GM03348 (cell line): Measurements from ENCODE around the gene TRIM66.

Experiments used
- DNase-seq: peaks from one replicate; pipeline ENCODE4 v3.0.0; 2012; ENCODE audit warnings: low spot score

The TRIM66 gene

DNA sequence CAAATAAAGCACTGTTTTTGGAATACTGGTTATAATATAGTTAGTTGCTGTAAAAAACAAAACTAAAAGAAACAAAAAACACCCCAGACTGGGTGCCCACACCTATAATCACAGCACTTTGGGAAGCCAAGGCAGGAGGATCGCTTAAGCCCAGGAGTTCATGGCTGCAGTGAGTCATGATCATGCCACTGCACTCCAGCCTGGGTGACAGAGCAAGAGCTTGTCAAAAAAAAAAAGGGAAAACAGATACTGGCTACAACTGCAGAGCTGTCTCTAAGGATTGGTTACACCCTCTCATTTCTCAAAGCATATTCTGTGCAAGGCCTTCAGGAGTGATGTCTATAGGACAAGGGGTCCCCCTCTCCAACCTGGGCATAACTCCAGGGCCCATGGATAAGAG is 73.8 kb downstream of the TRIM66 start:
- no peak for DNase-seq

DNA sequence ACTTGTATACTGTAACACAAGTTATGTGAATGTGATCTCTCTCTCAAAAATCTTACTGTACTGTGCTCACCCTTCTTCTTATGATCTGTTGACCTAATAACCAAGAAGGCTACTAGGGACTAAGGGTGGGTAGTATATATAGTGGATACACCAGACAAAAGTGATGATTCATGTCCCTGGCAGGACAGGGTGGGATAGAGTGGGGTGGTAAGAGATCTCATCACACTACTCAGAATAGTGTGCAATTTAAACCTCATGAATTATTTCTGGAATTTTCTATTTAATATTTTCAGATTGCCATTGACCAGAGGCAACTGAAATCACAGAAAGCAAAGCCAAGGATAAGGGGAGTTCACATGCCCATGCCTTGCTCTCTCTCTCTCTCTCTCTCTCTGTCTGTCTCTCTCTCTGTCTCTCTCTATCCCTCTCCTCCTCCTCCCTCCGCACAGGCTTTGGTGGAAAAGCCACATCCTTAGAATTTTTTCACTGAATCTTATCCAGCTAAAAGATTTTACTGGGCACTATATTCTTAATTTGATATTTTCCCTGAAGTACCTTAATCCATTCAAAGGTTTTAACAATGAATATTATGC is 76.4 kb downstream of the TRIM66 start:
- no peak for DNase-seq

GRCh38 chr11:8604078-8604723 is 78.3 kb downstream of the TRIM66 start:
- peak; percentile 89 for DNase-seq

DNA sequence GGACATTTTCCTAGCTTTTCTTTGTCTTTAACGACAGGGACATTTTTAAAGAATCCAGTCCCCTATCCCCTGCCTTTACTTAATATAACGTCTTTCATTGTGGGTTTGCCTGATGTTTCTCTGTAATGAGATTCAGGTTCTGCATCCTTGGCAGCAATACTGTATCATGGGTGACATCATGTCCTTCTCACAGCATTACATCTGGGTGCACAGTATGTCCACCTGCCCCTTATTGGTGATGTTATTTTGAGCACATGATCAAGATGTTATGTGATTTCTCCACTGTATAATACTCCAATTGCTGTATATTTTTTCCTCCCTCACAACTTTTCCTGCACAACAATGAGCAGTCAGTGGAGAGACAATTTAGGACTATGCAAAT is 78.8 kb downstream of the TRIM66 start:
- no peak for DNase-seq

- no peak for DNase-seq
These were observed 80.9 kb downstream of the TRIM66 start for GRCh38 chr11:8601376-8602133.

- no peak for DNase-seq
These were observed 84.0 kb downstream of the TRIM66 start for GRCh38 chr11:8598506-8598905.

GRCh38 chr11:8597182-8597581 is 85.3 kb downstream of the TRIM66 start:
- peak; percentile 74 for DNase-seq

- no peak for DNase-seq
These were observed 85.9 kb downstream of the TRIM66 start for GRCh38 chr11:8596504-8597046.

DNA sequence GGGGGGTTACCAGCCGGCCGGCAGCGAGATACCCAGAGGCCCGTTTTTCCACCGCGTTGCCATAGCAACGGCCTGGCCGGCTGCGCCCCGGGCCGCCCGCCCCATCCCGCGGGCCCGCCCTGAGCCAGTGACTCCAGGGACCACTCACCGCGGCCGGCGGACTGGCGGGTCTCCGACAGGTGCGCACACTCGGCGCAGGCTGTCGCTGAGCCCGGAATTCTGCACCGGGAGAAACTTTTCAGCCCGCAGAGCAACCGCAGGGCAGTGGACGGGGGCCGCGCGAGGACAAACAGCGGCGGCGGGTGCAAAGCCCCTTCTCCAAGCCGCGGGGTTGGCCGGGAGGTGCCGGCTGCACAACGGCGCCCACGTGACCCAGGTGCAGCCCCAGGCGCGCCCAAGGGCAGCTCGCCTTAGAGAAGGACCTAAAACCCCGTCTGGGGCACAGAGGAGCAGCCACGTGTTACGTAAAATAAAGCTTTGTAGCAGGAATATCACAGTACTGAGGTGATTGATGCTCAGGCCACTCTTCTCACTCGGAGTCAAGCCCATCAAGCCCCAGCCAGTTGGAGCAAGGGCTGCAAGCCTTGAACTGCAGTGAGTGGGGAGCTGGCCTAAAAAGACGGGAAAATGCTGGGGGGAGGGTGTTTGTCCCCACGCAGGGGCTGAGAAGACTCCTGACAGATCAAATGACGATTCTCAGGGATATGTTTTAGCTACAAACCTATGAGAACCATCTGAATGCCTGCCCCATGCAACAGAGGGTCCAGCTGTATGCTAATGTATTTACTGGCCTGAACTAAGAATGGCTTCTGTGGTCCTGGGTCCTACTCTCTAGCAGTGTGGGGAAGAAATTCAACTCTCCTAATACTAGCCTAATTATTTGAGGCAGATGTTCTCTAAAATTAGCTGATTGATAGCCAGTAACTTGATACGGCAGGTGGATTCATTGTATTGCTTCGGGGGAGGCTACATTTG is 88.2 kb downstream of the TRIM66 start, which contains the start of gene STK33:
TSS of gene STK33 (minus strand) at position 294 of the 975 bp plus-strand sequence. CDS start 119,323 bp downstream, outside the sequence.
- peak; percentile 44 for DNase-seq

GRCh38 chr11:8593455-8593854 is 89.0 kb downstream of the TRIM66 start:
- DNase-seq: no peak

- DNase-seq: no peak
These were observed 94.5 kb downstream of the TRIM66 start for GRCh38 chr11:8587915-8588314.

DNA sequence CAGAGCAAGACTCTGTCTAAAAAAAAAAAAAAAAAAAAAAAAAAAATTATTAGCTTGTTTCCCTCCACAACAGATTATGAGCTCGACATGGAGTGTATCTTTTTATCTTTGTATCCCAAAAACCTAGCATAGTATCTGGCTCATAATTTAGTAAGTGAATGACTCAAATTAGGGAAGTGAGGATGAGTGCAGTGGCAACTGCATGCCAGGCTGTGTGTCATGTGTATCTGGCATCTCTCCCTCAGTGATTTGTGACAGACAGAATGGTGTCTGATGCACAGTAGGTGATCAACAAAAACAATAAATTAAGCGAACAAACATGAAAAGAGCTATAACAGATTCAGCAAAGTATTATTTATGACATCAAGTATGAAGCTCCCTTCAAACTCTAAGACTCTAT is 95.7 kb downstream of the TRIM66 start:
- no peak for DNase-seq

DNA sequence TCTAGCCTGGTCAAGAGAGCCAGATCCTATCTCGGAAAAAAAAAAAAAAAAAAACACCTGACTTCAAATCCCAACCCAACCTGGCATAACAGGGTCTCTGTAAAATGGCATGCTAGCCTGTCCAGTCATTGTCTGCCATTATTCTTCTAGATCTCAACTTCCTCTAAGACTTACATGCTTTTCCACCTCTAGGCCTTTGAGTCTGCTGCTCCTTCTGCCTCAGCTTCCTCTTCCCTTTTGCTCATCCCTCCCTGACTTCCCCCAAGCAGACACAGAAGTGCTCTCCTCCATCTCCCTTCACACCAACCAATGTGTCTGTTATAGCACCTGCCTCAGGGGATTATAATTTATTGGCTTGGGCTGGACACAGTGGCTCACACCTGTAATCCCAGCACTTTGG is 96.3 kb downstream of the TRIM66 start:
- DNase-seq: no peak

- DNase-seq: no peak
These were observed 98.0 kb downstream of the TRIM66 start for GRCh38 chr11:8584511-8584910.

- DNase-seq: no peak
These were observed 98.4 kb downstream of the TRIM66 start for GRCh38 chr11:8584082-8584481.

DNA sequence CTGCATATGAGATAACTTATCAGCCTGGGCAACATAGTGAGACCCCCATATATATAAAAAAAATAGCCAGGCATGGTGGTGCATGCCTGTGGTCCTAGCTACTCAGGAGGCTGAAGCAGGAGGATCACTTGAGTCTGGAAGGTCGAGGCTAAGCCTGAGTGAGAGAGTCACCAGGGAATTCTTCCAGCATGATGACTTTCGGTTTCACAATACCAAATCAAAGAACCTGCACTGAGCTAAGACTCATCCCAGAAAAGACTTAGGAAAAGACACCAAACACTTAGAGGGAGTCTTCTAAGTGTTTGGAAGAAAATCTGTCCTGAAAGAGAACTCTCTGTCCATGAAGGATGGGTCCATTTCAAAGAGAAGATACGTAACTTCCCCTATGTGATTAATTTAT is 101.2 kb downstream of the TRIM66 start:
- DNase-seq: no peak

DNA sequence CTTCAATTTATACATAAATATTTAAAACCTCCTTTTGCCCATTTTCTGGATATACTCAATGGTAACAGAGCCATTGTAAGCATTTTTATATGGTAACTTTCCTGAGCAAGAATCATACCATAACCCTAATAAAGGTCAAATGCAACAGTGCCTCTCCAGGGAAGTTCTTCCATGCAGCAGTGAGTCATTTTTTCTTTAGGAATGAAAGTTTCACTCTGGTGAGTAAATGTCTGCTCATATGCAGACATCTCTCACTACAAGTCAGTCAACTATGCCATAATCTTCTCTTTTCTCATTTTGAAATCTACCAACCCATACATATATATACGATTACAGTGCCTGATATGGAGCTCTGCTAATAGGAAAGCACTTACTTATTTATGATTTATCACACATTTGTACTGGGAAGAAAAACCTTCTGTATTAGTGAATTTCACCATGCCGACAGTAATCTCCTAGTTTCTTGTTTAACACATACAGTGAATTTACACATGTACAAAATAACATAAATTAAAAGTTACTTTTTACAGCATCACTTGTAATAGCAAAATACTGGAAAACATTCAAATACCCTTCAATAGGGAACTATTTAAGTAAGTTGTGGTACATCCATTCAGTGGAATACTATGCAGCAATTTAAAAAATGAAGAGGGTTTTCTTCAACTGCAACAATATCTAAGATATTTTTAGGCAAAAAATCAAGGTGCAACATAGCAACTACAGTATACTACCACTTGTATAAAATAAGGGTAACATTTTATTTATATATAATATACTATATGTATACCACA is 104.5 kb downstream of the TRIM66 start:
- DNase-seq: no peak

DNA sequence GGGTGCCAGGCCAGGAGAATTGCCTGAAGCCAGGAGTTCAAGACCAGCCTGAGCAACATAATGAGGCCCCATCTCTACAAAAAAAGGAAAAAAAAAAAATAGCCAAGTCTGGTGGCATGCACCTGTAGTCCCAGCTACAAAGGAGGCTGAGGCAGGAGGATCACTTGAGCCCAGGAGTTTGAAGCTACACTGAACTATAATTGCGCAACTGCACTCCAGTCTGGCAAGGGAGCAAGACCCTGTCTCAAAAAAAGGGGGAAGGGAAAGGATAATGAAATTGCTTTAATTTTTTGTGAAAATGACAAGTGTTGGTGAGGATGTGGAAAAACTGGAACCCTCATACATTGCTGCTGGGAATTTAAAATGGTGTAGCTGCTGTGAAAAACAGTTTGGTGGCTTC is 107.7 kb downstream of the TRIM66 start:
- no peak for DNase-seq

GRCh38 chr11:8573777-8574176 is 108.7 kb downstream of the TRIM66 start:
- no peak for DNase-seq

DNA sequence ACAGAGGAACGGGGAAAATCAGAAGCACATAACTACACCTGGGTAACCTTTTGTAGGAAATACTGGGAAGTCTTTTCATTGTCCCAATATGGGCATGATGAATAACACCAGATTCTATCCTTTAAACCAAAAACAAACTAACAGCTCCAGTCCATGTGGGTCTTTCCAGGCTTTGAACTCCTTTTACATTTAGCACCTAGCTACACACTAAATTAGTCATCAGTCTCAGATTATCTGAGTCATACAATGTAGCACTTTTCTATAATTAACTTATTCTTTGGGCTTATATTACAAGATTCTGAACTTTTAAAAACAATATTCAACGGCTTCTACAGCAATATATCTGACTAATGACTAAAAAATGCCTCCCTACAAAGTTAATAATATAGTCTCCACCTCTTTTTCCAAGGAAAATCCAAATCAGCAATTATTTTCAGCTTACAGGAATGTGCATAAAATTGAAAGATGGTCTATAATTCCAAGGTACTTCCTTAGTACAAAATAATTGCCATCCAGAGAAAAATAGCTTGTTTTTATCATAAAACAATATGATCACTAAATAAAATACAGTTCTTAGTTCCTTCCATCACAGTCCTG is 114.8 kb downstream of the TRIM66 start:
- DNase-seq: no peak
